HG03521 (cell line): ENCODE data around the gene DES.

Experiments used
- ATAC-seq: cut with Tn5 transposase; IDR thresholded peaks from one replicate; pipeline ENCODE4 v1.9.1; 2021; ENCODE audit warnings: mild to moderate bottlenecking, moderate library complexity; ENCODE audit not compliant: unreplicated experiment

Gene DES

DNA sequence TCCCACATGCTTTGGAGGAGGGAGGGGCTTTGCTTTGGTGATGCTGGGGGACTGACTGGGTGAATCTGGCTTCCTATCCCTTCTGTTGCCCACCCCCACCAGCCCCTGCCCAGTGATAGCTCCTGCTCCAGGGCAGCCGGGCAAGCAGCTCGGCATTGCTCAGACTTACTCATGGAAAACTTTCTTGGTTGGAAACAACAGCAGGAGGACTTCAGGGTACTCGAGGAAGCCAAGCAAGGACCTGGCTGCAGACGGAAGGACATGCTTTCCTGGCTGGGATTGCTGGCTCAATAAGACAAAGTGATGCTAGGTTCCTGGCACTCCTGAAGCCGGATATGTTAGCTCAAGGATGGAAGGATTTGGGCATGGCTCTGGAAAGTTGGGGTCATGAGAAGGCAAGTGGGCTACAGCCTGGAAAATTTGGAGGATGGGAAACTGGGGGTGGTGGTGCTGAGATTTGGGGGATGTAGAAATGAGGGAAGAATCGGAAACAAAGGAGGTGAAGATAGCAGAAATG lies 19.6 kb downstream of the DES start:
- ATAC-seq: no peak

DNA sequence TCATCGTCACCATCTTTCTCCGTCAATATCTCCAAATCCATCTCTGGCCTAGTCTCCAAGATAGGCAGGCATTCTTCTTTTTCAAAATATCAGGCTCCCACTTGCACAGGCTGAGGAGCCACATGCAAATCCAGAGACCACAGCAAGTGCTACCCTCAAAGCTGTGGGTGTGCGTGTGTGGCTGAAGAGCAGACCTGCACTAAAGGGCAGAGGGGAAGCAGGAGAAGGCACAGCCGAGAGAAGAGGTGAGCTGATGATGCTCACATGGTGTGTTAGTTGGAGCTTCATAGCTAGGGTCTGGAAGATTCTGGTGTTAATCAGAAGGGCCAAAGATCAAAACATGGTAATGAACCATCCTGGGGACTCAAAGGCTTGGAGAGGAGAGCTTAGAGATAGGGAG lies 20.3 kb downstream of the DES start:
- ATAC-seq: no peak

DNA sequence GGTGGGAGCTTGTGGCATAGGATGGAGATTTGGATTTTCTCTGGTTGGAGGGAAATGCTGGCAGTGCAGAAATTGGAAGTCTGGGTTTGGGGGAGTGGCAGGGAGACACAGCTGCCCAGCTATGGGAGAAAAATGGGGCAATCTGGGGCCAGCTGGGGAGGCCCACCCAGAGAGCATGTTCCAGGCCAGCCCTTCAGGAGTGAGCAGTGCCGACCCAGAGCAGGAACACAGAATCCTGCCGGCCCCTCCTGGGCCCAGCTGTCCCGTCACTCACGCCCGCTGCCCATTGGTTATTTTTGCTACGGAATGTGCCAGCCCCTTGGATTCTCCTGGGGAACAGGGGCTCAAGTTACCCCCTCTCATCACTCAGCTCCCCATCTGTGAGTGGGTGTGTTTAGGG lies 21.3 kb downstream of the DES start:
- ATAC-seq: no peak

GRCh38 chr2:219440388-219441256 lies 22.4 kb downstream of the DES start:
- ATAC-seq: no peak

DNA sequence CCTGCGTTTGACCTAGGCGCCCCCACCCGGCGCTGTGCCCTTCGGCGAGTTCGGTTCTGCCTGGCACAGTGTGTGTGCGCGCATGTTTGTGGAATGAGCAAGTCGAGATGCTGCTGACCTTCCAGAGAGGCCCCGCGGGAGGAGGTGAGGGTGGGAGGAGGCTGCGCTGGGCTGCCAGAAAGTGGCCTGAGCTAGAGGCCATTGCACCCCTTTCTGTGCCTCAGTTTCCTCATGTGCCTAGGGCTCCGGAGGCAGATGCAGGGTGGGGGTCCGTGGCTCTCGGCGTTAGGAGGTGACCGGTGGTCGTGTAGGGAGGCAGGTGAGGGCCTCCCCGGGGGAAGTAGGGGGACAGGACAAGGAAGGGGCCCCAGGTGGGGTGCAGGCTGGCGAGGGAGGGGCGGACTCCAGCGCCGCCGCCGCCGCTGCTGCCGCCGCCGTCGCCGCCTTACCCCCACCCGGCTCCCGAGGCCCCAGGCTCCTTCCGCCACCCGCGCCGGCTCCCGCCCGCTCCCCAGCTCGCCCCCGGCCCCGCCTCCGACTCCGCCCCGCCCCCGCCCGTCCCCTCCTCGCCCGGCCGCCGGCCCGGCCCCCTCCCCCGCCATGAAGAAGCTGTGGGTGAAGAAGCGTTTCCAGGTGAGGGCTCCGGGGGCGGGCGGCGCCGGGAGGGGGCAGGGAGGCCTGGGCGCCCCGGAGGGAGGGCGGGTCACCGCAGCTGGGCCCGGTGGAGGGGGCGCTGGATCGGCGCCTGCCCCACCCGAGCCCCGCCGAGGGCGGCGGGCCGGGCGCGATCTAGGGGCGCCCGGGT lies 23.5 kb downstream of the DES start:
- ATAC-seq: no peak

GRCh38 chr2:219442256-219443015 lies 24.3 kb downstream of the DES start:
- ATAC-seq: no peak

- ATAC-seq: no peak
Measured at GRCh38 chr2:219443016-219443696, 25.0 kb downstream of the DES start.

DNA sequence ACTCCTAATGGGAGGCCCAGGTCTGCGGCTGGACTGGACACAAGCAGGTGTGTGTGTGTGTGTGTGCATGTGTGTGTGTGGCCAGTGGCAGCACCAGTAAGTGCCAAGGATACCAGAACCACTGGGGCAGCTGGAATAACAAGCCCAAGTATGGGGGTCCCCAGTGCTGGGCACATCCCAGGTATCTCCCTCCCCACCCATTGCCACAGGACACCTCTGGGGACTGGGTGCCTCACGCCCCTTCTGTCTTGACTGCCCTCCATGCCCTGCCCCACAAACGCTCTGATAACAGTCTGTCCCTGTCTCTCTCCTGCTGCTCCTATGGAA lies 25.5 kb downstream of the DES start:
- ATAC-seq: no peak

- ATAC-seq: no peak
Measured at GRCh38 chr2:219444566-219445091, 26.5 kb downstream of the DES start.

GRCh38 chr2:219445220-219445640 lies 27.1 kb downstream of the DES start:
- no peak for ATAC-seq

DNA sequence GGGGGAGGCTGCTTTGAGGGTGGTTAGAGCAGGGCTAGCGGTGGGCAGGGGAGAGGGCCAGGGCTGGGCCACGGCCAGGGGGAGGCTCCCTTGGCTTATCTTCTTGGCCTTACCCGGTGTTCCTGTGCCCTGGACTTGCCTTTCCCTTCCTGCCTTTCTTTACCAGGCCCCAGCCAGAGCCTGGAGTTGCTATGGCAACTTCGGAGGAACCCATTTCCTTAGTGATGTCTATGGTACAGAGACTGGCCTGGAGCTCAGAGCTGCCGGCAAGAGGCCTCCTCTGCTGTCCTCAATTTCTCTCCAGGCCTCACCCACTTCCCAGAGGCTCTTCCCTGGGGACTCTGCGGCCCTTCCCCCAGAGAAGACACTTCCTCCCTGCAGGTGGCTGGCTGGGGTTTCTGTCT lies 27.9 kb downstream of the DES start:
- ATAC-seq: no peak

GRCh38 chr2:219446689-219447088 lies 28.5 kb downstream of the DES start:
- no peak for ATAC-seq

DNA sequence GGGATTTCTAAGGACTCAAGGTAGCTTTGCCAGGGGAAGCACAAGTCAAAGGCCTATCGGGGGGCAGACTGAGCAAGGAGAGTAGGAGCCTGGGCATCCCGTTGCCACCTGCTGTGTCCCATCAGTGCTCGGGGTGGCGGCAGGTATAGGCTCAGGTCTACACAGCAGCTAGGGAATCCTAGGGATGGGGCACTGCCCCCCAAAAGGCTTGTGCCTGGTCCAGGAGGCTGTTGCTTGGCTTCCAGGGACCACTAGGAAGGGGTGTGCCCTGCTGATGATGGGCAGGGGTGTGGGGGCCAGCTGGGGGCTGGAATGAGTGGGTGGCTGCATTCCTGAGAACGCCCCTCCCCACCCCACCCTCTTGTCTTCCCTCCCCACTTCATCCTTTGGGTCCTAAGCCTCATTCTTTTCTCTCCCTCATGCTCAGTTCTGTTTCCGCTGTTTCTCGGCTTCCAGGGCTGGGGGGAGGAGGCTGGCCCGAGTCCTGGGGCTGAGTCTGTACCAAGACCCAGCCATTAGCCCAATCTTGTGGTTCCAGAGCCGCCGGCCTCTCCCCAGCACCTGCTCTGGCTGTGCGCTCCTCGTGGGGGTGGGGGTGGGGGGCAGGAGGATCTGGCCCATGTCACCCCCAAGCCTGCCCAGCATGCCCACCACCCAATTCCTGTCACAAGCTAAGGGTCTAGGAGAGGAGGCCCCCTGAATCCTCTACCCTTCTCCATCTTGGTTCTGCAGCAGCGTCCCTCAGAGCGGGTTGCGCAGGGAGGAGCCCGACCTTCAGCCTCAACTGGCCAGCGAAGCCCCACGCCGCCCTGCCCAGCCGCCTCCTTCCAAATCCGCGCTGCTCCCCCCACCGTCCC lies 29.3 kb downstream of the DES start:
- ATAC-seq: no peak

DNA sequence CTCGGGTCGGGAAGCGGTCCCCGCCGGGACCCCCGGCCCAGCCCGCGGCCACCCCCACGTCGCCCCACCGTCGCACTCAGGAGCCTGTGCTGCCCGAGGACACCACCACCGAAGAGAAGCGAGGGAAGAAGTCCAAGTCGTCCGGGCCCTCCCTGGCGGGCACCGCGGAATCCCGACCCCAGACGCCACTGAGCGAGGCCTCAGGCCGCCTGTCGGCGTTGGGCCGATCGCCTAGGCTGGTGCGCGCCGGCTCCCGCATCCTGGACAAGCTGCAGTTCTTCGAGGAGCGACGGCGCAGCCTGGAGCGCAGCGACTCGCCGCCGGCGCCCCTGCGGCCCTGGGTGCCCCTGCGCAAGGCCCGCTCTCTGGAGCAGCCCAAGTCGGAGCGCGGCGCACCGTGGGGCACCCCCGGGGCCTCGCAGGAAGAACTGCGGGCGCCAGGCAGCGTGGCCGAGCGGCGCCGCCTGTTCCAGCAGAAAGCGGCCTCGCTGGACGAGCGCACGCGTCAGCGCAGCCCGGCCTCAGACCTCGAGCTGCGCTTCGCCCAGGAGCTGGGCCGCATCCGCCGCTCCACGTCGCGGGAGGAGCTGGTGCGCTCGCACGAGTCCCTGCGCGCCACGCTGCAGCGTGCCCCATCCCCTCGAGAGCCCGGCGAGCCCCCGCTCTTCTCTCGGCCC lies 30.1 kb downstream of the DES start:
- ATAC-seq: no peak

DNA sequence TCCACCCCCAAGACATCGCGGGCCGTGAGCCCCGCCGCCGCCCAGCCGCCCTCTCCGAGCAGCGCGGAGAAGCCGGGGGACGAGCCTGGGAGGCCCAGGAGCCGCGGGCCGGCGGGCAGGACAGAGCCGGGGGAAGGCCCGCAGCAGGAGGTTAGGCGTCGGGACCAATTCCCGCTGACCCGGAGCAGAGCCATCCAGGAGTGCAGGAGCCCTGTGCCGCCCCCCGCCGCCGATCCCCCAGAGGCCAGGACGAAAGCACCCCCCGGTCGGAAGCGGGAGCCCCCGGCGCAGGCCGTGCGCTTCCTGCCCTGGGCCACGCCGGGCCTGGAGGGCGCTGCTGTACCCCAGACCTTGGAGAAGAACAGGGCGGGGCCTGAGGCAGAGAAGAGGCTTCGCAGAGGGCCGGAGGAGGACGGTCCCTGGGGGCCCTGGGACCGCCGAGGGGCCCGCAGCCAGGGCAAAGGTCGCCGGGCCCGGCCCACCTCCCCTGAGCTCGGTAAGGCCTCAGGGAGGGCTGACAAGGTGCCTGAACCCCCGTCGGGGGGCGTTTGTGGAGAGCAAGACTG lies 30.7 kb downstream of the DES start:
- no peak for ATAC-seq

DNA sequence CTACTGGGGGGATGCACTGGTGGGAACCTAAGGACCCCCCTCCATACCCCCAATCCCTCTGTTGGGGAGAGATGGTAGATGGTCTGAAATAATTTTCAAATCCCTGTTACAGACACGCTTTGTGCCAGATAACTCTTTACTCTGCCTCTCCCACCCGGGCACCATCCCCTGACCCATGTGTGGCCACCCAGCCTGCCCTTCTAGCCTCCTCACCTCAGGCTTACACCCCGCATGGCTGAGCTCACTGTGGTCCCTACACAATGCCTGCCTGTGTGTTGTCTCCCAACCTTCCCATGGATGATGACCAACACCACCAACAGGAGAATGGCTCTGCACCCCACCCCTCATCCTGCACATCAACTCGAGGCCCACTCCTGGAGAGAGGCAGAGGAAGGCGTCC lies 31.4 kb downstream of the DES start:
- no peak for ATAC-seq

DNA sequence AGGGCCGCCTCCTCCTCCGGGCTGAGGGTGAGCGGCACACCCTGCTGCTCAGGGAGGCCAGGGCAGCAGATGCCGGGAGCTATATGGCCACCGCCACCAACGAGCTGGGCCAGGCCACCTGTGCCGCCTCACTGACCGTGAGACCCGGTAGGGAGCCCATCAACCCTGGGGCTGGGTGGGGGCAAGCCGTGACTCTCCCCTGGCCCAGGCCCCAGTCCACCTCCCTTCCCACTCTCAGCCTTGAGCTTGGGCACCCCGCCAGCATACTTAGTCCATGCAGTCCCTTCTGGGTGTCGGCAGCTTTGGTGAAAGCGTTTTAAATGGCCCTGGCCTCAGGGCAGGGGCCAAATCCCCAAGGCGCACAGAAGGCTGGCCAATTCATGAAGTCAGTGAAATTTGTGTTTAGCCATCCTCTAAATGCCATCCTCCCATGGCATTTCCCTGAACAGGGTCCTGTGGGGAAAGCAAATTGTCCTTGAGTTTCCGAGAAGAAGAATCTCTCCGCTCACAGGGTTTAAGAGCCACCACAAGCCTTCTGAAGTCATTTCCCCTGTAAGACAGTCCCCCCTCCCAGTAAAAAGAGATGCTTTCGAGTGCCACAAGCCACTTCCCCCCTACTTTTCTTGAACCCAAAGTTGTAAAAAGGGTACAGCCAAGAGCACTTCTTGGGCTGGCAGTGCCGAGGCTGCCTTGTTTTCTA lies 33.6 kb downstream of the DES start:
- ATAC-seq: no peak
